Stomach (tissue), 9 donors: ENCODE data around the gene DBX2. TPM values are rescaled to one million over a fixed set of nuclear protein-coding genes. Genes with fewer than 3 reads are reported as not detected.
A peak's percentile ranks its signal among the peaks of the same experiment; 100 is the strongest.

Source experiments
- DNase-seq, 2 donors: peaks; one replicate each; pipeline versions ENCODE4 v3.0.0 to v3.0.0-alpha.2; 2013 to 2019
- H3K27ac ChIP-seq, 5 donors: fragments of 200-600 bp in 4 of 5; sonication (generic) in 4 of 5; one replicate each; pipeline ENCODE4 v1.5.1; 2013 to 2019; ENCODE audit warnings: mild to moderate bottlenecking in 1 of 5, moderate library complexity in 1 of 5
- H3K27me3 ChIP-seq, 3 donors: fragments of 200-600 bp; sonication (generic); one replicate each; pipeline ENCODE4 v1.5.1; 2017 to 2019; ENCODE audit warnings: mixed run types in 1 of 3
- H3K36me3 ChIP-seq, 4 donors: fragments of 200-600 bp; sonication (generic); 1 replicate in 3 of 4; 2 replicates in 1 of 4; pipeline ENCODE4 v1.5.1; 2016 to 2019
- H3K4me1 ChIP-seq, 4 donors: fragments of 200-600 bp; sonication (generic); one replicate each; pipeline ENCODE4 v1.5.1; 2016 to 2019
- H3K4me3 ChIP-seq, 4 donors: fragments of 200-600 bp; sonication (generic) in 3 of 4; one replicate each; pipeline ENCODE4 v1.5.1; 2016 to 2019; ENCODE audit warnings: mild to moderate bottlenecking in 1 of 4
- H3K9me3 ChIP-seq, 4 donors: fragments of 200-600 bp; sonication (generic); one replicate each; pipeline ENCODE4 v1.5.1; 2016 to 2019
- EP300 ChIP-seq: sonication (generic); formaldehyde crosslinking; IDR thresholded peaks from one replicate; pipeline ENCODE4 v1.6.1; 2017; ENCODE audit warnings: antibody characterized with exemption
- POLR2A ChIP-seq, 4 donors: fragments of 450-650 bp; IDR thresholded peaks; one replicate each; pipeline ENCODE4 v1.6.1; 2016; ENCODE audit warnings: antibody characterized with exemption in 4 of 4, control low read depth in 2 of 4, mild to moderate bottlenecking in 1 of 4, moderate library complexity in 1 of 4
- POLR2AphosphoS5 ChIP-seq, 3 donors: sonication (generic); formaldehyde crosslinking; IDR thresholded peaks; one replicate each; pipeline ENCODE4 v1.6.1; 2016; ENCODE audit warnings: antibody characterized with exemption in 3 of 3
- WGBS, 5 donors: extraction: QIAGEN DNeasy Blood & Tissue Kit in 3 of 5; methylation state at CpG; one replicate each; pipeline versions ENCODE4 v1.1.5 to v1.1.7; 2013 to 2018; 5-methylcytosine and 5-hydroxymethylcytosine counted together
- intact Hi-C: fragments of 100-400 bp; cut with DNase I; formaldehyde crosslinking; loops from one replicate; pipeline ENCODE4 v1.15.1; 2023; ENCODE audit warnings: low total_unique reads
- polyA plus RNA-seq, 3 donors: library from polyadenylated mRNA; stranded (reverse); fragments of 200-250 nt; gene quantifications; one replicate each; pipeline ENCODE4 v1.2.3, GENCODE V29; 2013
- total RNA-seq, 5 donors: library from RNA; depleted of rRNA; stranded (reverse); fragments of >200 nt; gene quantifications; one replicate each; pipeline versions ENCODE4 v1.1.0 to v1.2.3, GENCODE V29; 2014 to 2016
- TF ChIP-seq, protein P1 (sequence below), 7 experiments: fragments of 450-650 bp in 4 of 7; fragments of 200-600 bp in 3 of 7; sonication (generic) in 3 of 7; IDR thresholded peaks; one replicate each; pipeline ENCODE4 v1.5.1; 2016 to 2019; ENCODE audit warnings: antibody characterized with exemption in 7 of 7, control low read depth in 2 of 7, mild to moderate bottlenecking in 1 of 7
- donor health status: healthy with polysubstance abuse.
- donor health status: Bipolar disorder and iron deficiency.
- donor health status: healthy.

Gene DBX2
- total and polyA plus RNA-seq, 8 donors = not detected

DNA sequence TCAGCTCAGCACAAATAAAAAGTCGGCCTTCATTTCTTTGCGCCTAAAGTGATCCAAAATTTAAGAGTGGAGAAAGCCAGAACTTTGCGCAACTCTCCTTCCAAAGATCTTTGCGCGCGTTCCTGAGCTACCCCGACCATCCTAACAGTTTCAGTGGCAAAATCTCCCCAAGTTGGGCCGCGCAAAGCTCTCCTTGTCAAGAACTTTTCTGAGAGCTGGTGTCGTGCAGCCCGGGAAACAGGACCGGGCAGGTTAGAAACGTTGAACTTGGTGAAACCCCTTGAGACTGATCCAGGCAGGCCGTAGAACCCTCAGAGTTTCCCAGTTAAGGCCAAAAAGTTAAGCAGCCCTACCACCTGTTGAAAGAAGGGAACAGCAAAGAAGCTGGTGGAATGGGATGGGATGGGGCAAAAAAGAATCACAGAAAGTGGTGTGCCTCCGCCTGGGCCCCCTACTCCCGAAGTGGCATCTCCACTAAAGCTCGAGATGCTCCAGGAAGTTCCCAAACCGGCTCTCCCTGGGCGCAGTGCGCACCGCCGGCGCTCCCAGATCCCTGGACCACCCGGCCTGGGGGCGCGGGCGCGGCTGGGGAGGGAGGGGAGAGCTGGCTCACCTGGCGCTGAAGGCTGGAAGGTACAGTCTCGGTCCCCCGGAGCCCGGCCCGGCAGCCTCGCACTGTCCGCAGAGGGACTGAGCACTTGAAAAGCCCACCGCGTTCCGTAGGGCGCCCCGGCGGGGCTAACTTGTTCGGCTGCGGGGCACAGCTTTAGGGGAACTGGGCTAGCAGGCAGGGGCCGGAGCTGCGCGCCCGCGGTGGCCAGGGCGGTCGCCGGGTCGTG lies 768 bp downstream of the DBX2 start:
- TF ChIP-seq POLR2AphosphoS5 (IDR thresholded peaks at IDR 0.05) = no peak
- TF ChIP-seq, protein P1, sequence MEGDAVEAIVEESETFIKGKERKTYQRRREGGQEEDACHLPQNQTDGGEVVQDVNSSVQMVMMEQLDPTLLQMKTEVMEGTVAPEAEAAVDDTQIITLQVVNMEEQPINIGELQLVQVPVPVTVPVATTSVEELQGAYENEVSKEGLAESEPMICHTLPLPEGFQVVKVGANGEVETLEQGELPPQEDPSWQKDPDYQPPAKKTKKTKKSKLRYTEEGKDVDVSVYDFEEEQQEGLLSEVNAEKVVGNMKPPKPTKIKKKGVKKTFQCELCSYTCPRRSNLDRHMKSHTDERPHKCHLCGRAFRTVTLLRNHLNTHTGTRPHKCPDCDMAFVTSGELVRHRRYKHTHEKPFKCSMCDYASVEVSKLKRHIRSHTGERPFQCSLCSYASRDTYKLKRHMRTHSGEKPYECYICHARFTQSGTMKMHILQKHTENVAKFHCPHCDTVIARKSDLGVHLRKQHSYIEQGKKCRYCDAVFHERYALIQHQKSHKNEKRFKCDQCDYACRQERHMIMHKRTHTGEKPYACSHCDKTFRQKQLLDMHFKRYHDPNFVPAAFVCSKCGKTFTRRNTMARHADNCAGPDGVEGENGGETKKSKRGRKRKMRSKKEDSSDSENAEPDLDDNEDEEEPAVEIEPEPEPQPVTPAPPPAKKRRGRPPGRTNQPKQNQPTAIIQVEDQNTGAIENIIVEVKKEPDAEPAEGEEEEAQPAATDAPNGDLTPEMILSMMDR (IDR thresholded peaks at IDR 0.05) = no peak
- TF ChIP-seq POLR2A (IDR thresholded peaks at IDR 0.05) = no peak
- TF ChIP-seq EP300 = no peak
- H3K36me3 ChIP-seq = no peaks in the 10 kb centered on the region
- intact Hi-C loops = no loop called here
- H3K9me3 ChIP-seq = no peaks in the 10 kb centered on the region
- H3K4me1 ChIP-seq = peaks cover 0 to 23% (median 12%) of the 10 kb centered on the region in 4 donors
- 5 to 11% (median 6%) methylated on average over 29 to 52 of the region's 52 CpGs for WGBS, 5 donors
- no peak overlapping the region for H3K27ac ChIP-seq
- peaks cover 0 to 58% (median 24%) of the 10 kb centered on the region in 3 donors for H3K27me3 ChIP-seq
- peak overlapping the region; percentile 25 to 48 (median 30) for H3K4me3 ChIP-seq
- DNase-seq = peak in 1 of 2 donors; percentile 10

DNA sequence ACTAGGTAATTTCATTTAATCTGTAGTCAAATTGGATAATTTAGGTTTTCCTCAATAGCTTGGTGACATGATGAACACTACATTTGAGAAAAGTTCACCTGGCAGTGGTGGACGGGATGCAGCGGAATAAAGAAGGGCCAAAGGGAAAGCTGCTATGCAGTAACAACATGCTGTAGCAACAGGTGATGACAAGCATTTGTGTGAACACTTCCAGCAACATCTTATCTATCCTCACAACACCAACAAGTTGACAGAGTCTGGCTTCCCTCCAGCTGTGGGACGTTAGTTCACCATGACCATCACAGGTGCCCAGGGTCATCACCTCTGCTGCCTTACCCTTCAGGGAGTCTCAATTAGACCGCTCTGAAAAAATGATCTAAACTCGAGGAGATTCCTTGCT lies 8.3 kb downstream of the DBX2 start:
- Histone ChIP-seq H3K4me1 (no peaks in the 10 kb centered on the region), H3K4me3 (no peak overlapping the region), H3K27ac (no peak overlapping the region), H3K27me3 (peaks cover 0 to 2% (median 0%) of the 10 kb centered on the region in 3 donors), H3K9me3 (no peaks in the 10 kb centered on the region), H3K36me3 (no peaks in the 10 kb centered on the region)
- intact Hi-C loops = no loop called here
- no peak for DNase-seq
- TF ChIP-seq POLR2AphosphoS5 (IDR thresholded peaks at IDR 0.05) (no peak), EP300 (no peak)
- WGBS, 5 donors = 70 to 79% (median 74%) methylated on average over 5 of the region's 5 CpGs

DNA sequence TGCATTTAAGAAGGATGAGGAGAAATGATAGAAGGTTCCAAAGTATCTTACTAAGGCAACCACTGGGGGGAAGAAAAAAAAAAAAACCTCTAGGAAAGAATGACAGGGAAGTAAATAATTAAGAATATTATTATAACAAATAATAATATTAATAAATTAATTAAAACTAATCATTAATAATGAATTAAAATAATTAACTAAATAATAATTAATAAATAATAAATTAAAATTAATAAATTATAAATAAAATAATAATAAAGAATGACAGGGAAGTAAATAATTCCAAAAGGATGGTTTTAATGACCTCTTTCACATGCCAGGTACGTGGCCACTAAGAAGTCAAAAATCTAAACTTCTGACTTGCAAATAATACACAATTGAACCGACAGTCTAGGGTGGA lies 9.9 kb downstream of the DBX2 start:
- intact Hi-C loops = no loop called here
- TF ChIP-seq POLR2A (IDR thresholded peaks at IDR 0.05) (no peak), POLR2AphosphoS5 (IDR thresholded peaks at IDR 0.05) (no peak), EP300 (no peak)
- TF ChIP-seq, protein P1 (IDR thresholded peaks at IDR 0.05) = no peak
- Histone ChIP-seq H3K4me3 (no peak overlapping the region), H3K36me3 (no peaks in the 10 kb centered on the region), H3K27me3 (no peaks in the 10 kb centered on the region), H3K4me1 (no peaks in the 10 kb centered on the region), H3K9me3 (no peaks in the 10 kb centered on the region), H3K27ac (no peak overlapping the region)
- DNase-seq = no peak
- WGBS, 5 donors = 67 to 81% (median 73%) methylated on average over 2 of the region's 2 CpGs

DNA sequence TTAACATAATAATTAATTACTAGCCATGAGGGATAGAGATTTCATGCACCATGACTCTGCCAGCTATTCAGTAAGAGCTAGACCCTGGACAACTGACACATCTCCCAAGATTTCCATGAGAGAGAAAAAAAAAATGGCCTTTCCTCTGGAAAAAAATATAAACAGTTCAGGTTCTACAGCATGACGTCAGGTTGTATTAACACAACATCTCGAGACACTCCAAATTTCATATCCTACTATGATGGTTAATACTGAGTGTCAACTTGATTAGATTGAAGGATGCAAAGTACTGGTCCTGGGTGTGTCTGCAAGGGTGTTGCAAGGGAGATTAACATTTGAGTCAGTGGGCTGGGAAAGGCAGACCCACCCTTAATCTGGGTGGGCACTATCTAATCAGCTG lies 11.1 kb downstream of the DBX2 start:
- Histone ChIP-seq H3K27ac (no peak overlapping the region), H3K36me3 (no peaks in the 10 kb centered on the region), H3K9me3 (no peaks in the 10 kb centered on the region), H3K4me1 (no peaks in the 10 kb centered on the region), H3K4me3 (no peak overlapping the region), H3K27me3 (no peaks in the 10 kb centered on the region)
- WGBS, 5 donors = 72 to 87% (median 80%) methylated on average over 2 of the region's 2 CpGs
- no peak for TF ChIP-seq POLR2AphosphoS5 (IDR thresholded peaks at IDR 0.05)
- no peak for TF ChIP-seq EP300
- no peak for TF ChIP-seq POLR2A (IDR thresholded peaks at IDR 0.05)
- TF ChIP-seq, protein P1 (IDR thresholded peaks at IDR 0.05) = no peak
- intact Hi-C loops = no loop called here
- no peak for DNase-seq

DNA sequence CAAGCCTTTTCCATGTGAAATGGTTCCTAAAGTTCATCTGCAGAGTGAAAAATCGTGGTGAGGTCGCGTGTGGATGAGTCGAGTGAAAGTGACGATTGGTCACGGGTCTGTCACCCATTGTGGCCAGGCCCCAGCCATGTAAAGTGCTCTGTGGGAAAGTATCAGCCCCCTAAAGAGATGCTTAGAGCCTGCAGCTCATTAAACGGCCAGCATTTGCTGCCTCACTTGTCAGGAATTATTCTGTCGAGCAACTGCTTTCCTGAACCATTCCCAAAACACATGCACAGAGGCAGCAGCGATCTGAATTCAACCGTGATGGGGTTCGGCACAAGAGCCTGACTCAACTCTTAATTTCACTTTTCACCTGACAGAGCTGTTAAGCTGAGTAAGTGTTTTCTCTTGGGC lies 16.0 kb downstream of the DBX2 start:
- Histone ChIP-seq H3K27me3 (no peaks in the 10 kb centered on the region), H3K27ac (no peak overlapping the region), H3K9me3 (no peaks in the 10 kb centered on the region), H3K36me3 (no peaks in the 10 kb centered on the region), H3K4me1 (no peaks in the 10 kb centered on the region), H3K4me3 (no peak overlapping the region)
- intact Hi-C loops = no loop called here
- DNase-seq = no peak
- 57 to 84% (median 63%) methylated on average over 10 to 11 of the region's 11 CpGs for WGBS, 5 donors
- TF ChIP-seq POLR2AphosphoS5 (IDR thresholded peaks at IDR 0.05) = no peak
- TF ChIP-seq, protein P1 (IDR thresholded peaks at IDR 0.05) = no peak
